Astrocyte of the cerebellum (primary cell): ENCODE data around the gene RNF19B.

Experiments used
- DNase-seq: peaks from one replicate; pipeline ENCODE4 v3.0.0-alpha.2; 2011; ENCODE audit warnings: low read depth
- H3K4me3 ChIP-seq: 2 replicates; pipeline ENCODE4 v1.5.1; 2011; ENCODE audit warnings: mild to moderate bottlenecking, low read depth, low read length, moderate library complexity
- CTCF ChIP-seq: IDR thresholded peaks from 2 replicates; pipeline ENCODE4 v1.5.1; 2012; ENCODE audit warnings: low read length, low read depth, moderate library complexity, mild to moderate bottlenecking; ENCODE audit errors: missing control alignments
- in situ Hi-C: cut with HindIII; loops from 2 replicates; pipeline ENCODE4 v1.10.0; 2017; ENCODE audit warnings: low sequenced_read_pairs

RNF19B gene

GRCh38 chr1:32985226-32985625, 20.6 kb upstream of the RNF19B start:
- no peak for TF ChIP-seq CTCF
- DNase-seq, result no peak
- H3K4me3 ChIP-seq, result no peak overlapping the region
- in situ Hi-C loops, result no loop called here

GRCh38 chr1:32984455-32985171, 20.0 kb upstream of the RNF19B start:
- in situ Hi-C loops, result no loop called here
- DNase-seq, result no peak
- no peak for TF ChIP-seq CTCF

GRCh38 chr1:32984090-32984454, 19.5 kb upstream of the RNF19B start:
- in situ Hi-C loops, result no loop called here
- no peak overlapping the region for H3K4me3 ChIP-seq
- TF ChIP-seq CTCF, result no peak
- DNase-seq, result no peak

More at GRCh38 chr1:32984455-32985171, 20.0 kb upstream of the RNF19B start:
- H3K4me3 ChIP-seq, result no peak overlapping the region

- no peak for DNase-seq
- in situ Hi-C loops, result no loop called here
- no peak for TF ChIP-seq CTCF
- H3K4me3 ChIP-seq, result no peak overlapping the region
These were observed 18.4 kb upstream of the RNF19B start for GRCh38 chr1:32983020-32983419.

GRCh38 chr1:32981003-32981901, 16.6 kb upstream of the RNF19B start:
- in situ Hi-C loops, result no loop called here
- H3K4me3 ChIP-seq, result no peak overlapping the region
- peak; percentile 70 for DNase-seq
- TF ChIP-seq CTCF, result no peak

GRCh38 chr1:32980080-32980479, 15.5 kb upstream of the RNF19B start:
- no peak overlapping the region for H3K4me3 ChIP-seq
- DNase-seq, result no peak
- in situ Hi-C loops, result no loop called here
- TF ChIP-seq CTCF, result no peak
